Measurements from ENCODE around the gene ANP32E. TPM values are rescaled to one million over a fixed set of nuclear protein-coding genes. Genes with fewer than 3 reads are reported as not detected.
"Not testable (repeated sequence)": the region's sequence is repeated elsewhere in the genome, so short reads cannot be mapped to it uniquely, and the experiment has no call there.

Gene ANP32E
- total RNA-seq, 1 donor from 2014 or later = 16.7 TPM

GRCh38 chr1:150235294-150235851, 539 bp downstream of the ANP32E start:
- Histone ChIP-seq H3K4me3 (peak overlapping the region; percentile 71 to 93), H3K27me3 (no peaks in the 10 kb centered on the region), H3K27ac (peak overlapping the region; percentile 99), H3K4me1 (peaks cover 18% of the 10 kb centered on the region), H3K9me3 (no peaks in the 10 kb centered on the region), H3K36me3 (no peaks in the 10 kb centered on the region)
- intact Hi-C loops (cut with DNase I) = no loop called here
- no peak for TF ChIP-seq CTCF (IDR thresholded peaks at IDR 0.05)
- TF ChIP-seq POLR2A (IDR thresholded peaks at IDR 0.05) = no peak
- no peak for TF ChIP-seq POLR2AphosphoS5 (IDR thresholded peaks at IDR 0.05; ENCODE audit: insufficient read depth in 1 of 2, low read depth in 1 of 2)
- no peak for DNase-seq (ENCODE audit: extremely low spot score in 2 of 2)

- intact Hi-C loops (cut with DNase I) = no loop called here
- DNase-seq (ENCODE audit: extremely low spot score in 2 of 2) = peak in 1 of 2 donors; percentile 93
Measured at GRCh38 chr1:150234566-150235293, 1.2 kb downstream of the ANP32E start.

GRCh38 chr1:150234309-150234565, 1.7 kb downstream of the ANP32E start:
- Histone ChIP-seq H3K36me3 (peaks cover 0 to 4% of the 10 kb centered on the region in 2 donors), H3K27ac (peak overlapping the region; percentile 99), H3K4me3 (peak overlapping the region; percentile 71 to 93), H3K4me1 (peaks cover 18% of the 10 kb centered on the region), H3K27me3 (no peaks in the 10 kb centered on the region), H3K9me3 (no peaks in the 10 kb centered on the region)
- no peak for DNase-seq (ENCODE audit: extremely low spot score in 2 of 2)
- intact Hi-C loops (cut with DNase I) = no loop called here
- TF ChIP-seq POLR2A (IDR thresholded peaks at IDR 0.05) = no peak
- TF ChIP-seq POLR2AphosphoS5 (IDR thresholded peaks at IDR 0.05; ENCODE audit: insufficient read depth in 1 of 2, low read depth in 1 of 2) = no peak
- no peak for TF ChIP-seq CTCF (IDR thresholded peaks at IDR 0.05)

More at GRCh38 chr1:150234566-150235293, 1.2 kb downstream of the ANP32E start:
- no peaks in the 10 kb centered on the region for H3K36me3 ChIP-seq
- no peaks in the 10 kb centered on the region for H3K9me3 ChIP-seq
- H3K27me3 ChIP-seq = no peaks in the 10 kb centered on the region
- TF ChIP-seq CTCF (IDR thresholded peaks at IDR 0.05) = no peak
- peak; percentile 73 to 95 for TF ChIP-seq POLR2AphosphoS5 (IDR thresholded peaks at IDR 0.05; ENCODE audit: insufficient read depth in 1 of 2, low read depth in 1 of 2)
- TF ChIP-seq POLR2A (IDR thresholded peaks at IDR 0.05) = peak in 1 of 2 donors; percentile 51
- H3K4me3 ChIP-seq = peak overlapping the region; percentile 71 to 93
- peaks cover 18% of the 10 kb centered on the region for H3K4me1 ChIP-seq
- peak overlapping the region; percentile 99 for H3K27ac ChIP-seq

- TF ChIP-seq POLR2AphosphoS5 (IDR thresholded peaks at IDR 0.05; ENCODE audit: insufficient read depth in 1 of 2, low read depth in 1 of 2) (no peak), CTCF (IDR thresholded peaks at IDR 0.05) (no peak), POLR2A (IDR thresholded peaks at IDR 0.05) (no peak)
- Histone ChIP-seq H3K4me1 (peaks cover 18% of the 10 kb centered on the region), H3K27ac (peak overlapping the region; percentile 99), H3K27me3 (no peaks in the 10 kb centered on the region), H3K36me3 (peaks cover 0 to 10% of the 10 kb centered on the region in 2 donors), H3K9me3 (no peaks in the 10 kb centered on the region), H3K4me3 (peak overlapping the region; percentile 71 to 93)
- DNase-seq (ENCODE audit: extremely low spot score in 2 of 2) = no peak
- intact Hi-C loops (cut with DNase I) = no loop called here
Measured at GRCh38 chr1:150233359-150234308, 2.3 kb downstream of the ANP32E start.

- H3K4me3 ChIP-seq; H3K9me3 ChIP-seq; intact Hi-C loops (cut with DNase I); H3K27me3 ChIP-seq; DNase-seq (ENCODE audit: extremely low spot score in 2 of 2): not testable (repeated sequence)
- peaks cover 18% of the 10 kb centered on the region for H3K4me1 ChIP-seq
- peaks cover 0 to 11% of the 10 kb centered on the region in 2 donors for H3K36me3 ChIP-seq
- peak overlapping the region; percentile 99 for H3K27ac ChIP-seq
Measured at GRCh38 chr1:150232921-150233320, 3.0 kb downstream of the ANP32E start.

- intact Hi-C loops (cut with DNase I); DNase-seq (ENCODE audit: extremely low spot score in 2 of 2): not testable (repeated sequence)
- peaks cover 0 to 35% of the 10 kb centered on the region in 2 donors for H3K36me3 ChIP-seq
Measured at GRCh38 chr1:150228246-150228645, 7.7 kb downstream of the ANP32E start.

More at GRCh38 chr1:150228246-150228645, 7.7 kb downstream of the ANP32E start:
- H3K4me3 ChIP-seq, H3K27me3 ChIP-seq, H3K27ac ChIP-seq, H3K9me3 ChIP-seq, H3K4me1 ChIP-seq: not testable (repeated sequence)

Data from vagina (tissue), 2 donors.